Breast epithelium (tissue), 3 donors: ENCODE measurements around the gene ETS1.

Experiments used
- CTCF ChIP-seq, 3 donors: fragments of 450-650 bp; IDR thresholded peaks; one replicate each; pipeline ENCODE4 v1.5.1; 2016 to 2017; ENCODE audit warnings: antibody characterized with exemption in 3 of 3, mild to moderate bottlenecking in 3 of 3, moderate library complexity in 3 of 3
- POLR2A ChIP-seq: fragments of 450-650 bp; IDR thresholded peaks from one replicate; pipeline ENCODE4 v1.6.1; 2016; ENCODE audit warnings: antibody characterized with exemption, mild to moderate bottlenecking, moderate library complexity
- POLR2AphosphoS5 ChIP-seq, 3 donors: sonication (generic); formaldehyde crosslinking; IDR thresholded peaks; one replicate each; pipeline ENCODE4 v1.6.1; 2017; ENCODE audit warnings: antibody characterized with exemption in 3 of 3

DNA sequence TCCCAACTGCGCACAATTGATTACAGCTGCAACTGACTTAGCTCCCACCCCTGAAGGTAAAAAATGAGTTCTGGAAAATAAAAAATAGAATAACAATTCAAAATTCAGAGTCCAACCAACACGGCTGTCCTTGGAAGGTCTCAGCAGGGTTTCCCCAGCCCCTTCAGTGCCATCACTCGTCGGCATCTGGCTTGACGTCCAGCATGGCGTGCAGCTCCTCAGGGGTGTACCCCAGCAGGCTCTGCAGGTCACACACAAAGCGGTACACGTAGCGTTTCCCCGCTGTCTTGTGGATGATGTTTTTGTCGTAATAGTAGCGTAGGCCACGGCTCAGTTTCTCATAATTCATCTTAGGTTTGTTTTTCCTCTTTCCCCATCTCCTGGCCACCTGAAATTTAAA is 125.2 kb downstream of the ETS1 start:
- no peak for TF ChIP-seq POLR2AphosphoS5 (IDR thresholded peaks at IDR 0.05)
- TF ChIP-seq POLR2A = no peak
- no peak for TF ChIP-seq CTCF (IDR thresholded peaks at IDR 0.05)
